ENCODE measurements around the gene P2RX2. TPM values are rescaled to one million over a fixed set of nuclear protein-coding genes. Genes with fewer than 3 reads are reported as not detected.
A peak's percentile ranks its signal among the peaks of the same experiment; 100 is the strongest.

P2RX2 gene
- total and polyA plus RNA-seq, 8 donors = 0.19 to 0.78 TPM; not detected in 6

GRCh38 chr12:132600048-132601032, 18.2 kb upstream of the P2RX2 start:
- intact Hi-C loops (cut with DNase I; ENCODE audit: low total_unique reads) = no loop called here
- Histone ChIP-seq H3K27ac (peak overlapping the region in 3 of 5 donors; percentile 6 to 73 (median 22)), H3K27me3 (peaks cover 4 to 67% (median 65%) of the 10 kb centered on the region in 3 donors)

GRCh38 chr12:132601171-132601883, 17.2 kb upstream of the P2RX2 start:
- Histone ChIP-seq H3K4me3 (peak overlapping the region in 3 of 4 donors; percentile 44 to 45 (median 45)), H3K36me3 (no peaks in the 10 kb centered on the region), H3K9me3 (no peaks in the 10 kb centered on the region), H3K27ac (peak overlapping the region in 2 of 5 donors; percentile 22 to 73), H3K4me1 (peaks cover 4 to 46% (median 29%) of the 10 kb centered on the region in 4 donors), H3K27me3 (peaks cover 7 to 68% (median 63%) of the 10 kb centered on the region in 3 donors)
- no peak for TF ChIP-seq EP300 (IDR thresholded peaks at IDR 0.05)
- no peak for TF ChIP-seq POLR2AphosphoS5 (IDR thresholded peaks at IDR 0.05)
- TF ChIP-seq CTCF (IDR thresholded peaks at IDR 0.05) = no peak
- TF ChIP-seq POLR2A (IDR thresholded peaks at IDR 0.05) = no peak
- 66 to 82% (median 76%) methylated on average over 20 to 31 of the region's 31 CpGs for WGBS, 5 donors
- intact Hi-C loops (cut with DNase I; ENCODE audit: low total_unique reads) = no loop called here
- DNase-seq = no peak

More at GRCh38 chr12:132600048-132601032, 18.2 kb upstream of the P2RX2 start:
- H3K4me1 ChIP-seq = peaks cover 4 to 46% (median 29%) of the 10 kb centered on the region in 4 donors
- H3K9me3 ChIP-seq = no peaks in the 10 kb centered on the region
- peak overlapping the region; percentile 40 to 45 (median 44) for H3K4me3 ChIP-seq
- 17 to 32% (median 27%) methylated on average over 36 to 45 of the region's 45 CpGs for WGBS, 5 donors
- H3K36me3 ChIP-seq = no peaks in the 10 kb centered on the region
- DNase-seq = peak; percentile 60 to 91
- no peak for TF ChIP-seq POLR2A (IDR thresholded peaks at IDR 0.05)
- no peak for TF ChIP-seq EP300 (IDR thresholded peaks at IDR 0.05)
- peak in 4 of 7 experiments; percentile 32 to 44 (median 42) for TF ChIP-seq CTCF (IDR thresholded peaks at IDR 0.05)
- TF ChIP-seq POLR2AphosphoS5 (IDR thresholded peaks at IDR 0.05) = no peak

- H3K27me3 ChIP-seq = peaks cover 7 to 79% (median 64%) of the 10 kb centered on the region in 3 donors
- DNase-seq = peak in 1 of 2 donors; percentile 80
- H3K27ac ChIP-seq = peak overlapping the region in 4 of 5 donors; percentile 15 to 62 (median 45)
These were observed 15.9 kb upstream of the P2RX2 start for GRCh38 chr12:132602572-132603239.

More at GRCh38 chr12:132602572-132603239, 15.9 kb upstream of the P2RX2 start:
- WGBS, 5 donors = 26 to 39% (median 33%) methylated on average over 24 to 29 of the region's 29 CpGs
- intact Hi-C loops (cut with DNase I; ENCODE audit: low total_unique reads) = no loop called here
- Histone ChIP-seq H3K9me3 (no peaks in the 10 kb centered on the region), H3K4me3 (peak overlapping the region in 2 of 4 donors; percentile 18 to 36), H3K36me3 (no peaks in the 10 kb centered on the region), H3K4me1 (peaks cover under 1 to 42% (median 26%) of the 10 kb centered on the region in 4 donors)
- TF ChIP-seq EP300 (IDR thresholded peaks at IDR 0.05) (no peak), POLR2AphosphoS5 (IDR thresholded peaks at IDR 0.05) (no peak), POLR2A (IDR thresholded peaks at IDR 0.05) (no peak), CTCF (IDR thresholded peaks at IDR 0.05) (no peak)
